Mucosa of descending colon (tissue), 3 donors: Measurements from ENCODE around the gene MXD4. TPM values are rescaled to one million over a fixed set of nuclear protein-coding genes. Genes with fewer than 3 reads are reported as not detected.

Experiments used
- ATAC-seq: fragments of 200-7000 bp; cut with Tn5 transposase; one replicate; pipeline ENCODE4 v1.9.1; 2020; ENCODE audit warnings: mild to moderate bottlenecking, moderate library complexity
- DNase-seq, 3 donors: peaks; one replicate each; pipeline ENCODE4 v3.0.0-alpha.2; 2020
- H3K36me3 ChIP-seq: fragments of 200-600 bp; one replicate; pipeline ENCODE4 v1.8.0; 2021; ENCODE audit warnings: low read depth, mild to moderate bottlenecking
- H3K4me1 ChIP-seq: fragments of 200-600 bp; one replicate; pipeline ENCODE4 v1.8.0; 2021; ENCODE audit warnings: low read depth, mild to moderate bottlenecking
- H3K4me3 ChIP-seq: fragments of 200-600 bp; one replicate; pipeline ENCODE4 v1.8.0; 2021; ENCODE audit warnings: mild to moderate bottlenecking
- H3K9me3 ChIP-seq: fragments of 200-600 bp; one replicate; pipeline ENCODE4 v1.8.0; 2021; ENCODE audit warnings: mild to moderate bottlenecking
- CTCF ChIP-seq: fragments of 200-600 bp; IDR thresholded peaks from one replicate; pipeline ENCODE4 v1.8.0; 2022; ENCODE audit warnings: antibody characterized with exemption, mild to moderate bottlenecking
- intact Hi-C, 2 donors: fragments of 100-400 bp; cut with DNase I in 1 of 2; cut with micrococcal nuclease in 1 of 2; formaldehyde crosslinking; loops; one replicate each; pipeline versions ENCODE4 v1.11.0 to v1.11.1; 2022; cut with DNase I, micrococcal nuclease
- total RNA-seq, 3 donors: library from RNA; stranded (reverse); fragmentation: NEBNext Ultra II Directional in 2 of 3; extraction: Animal tissue kit (Norgen Biotek cat#: 25700) in 2 of 3; gene quantifications; one replicate each; pipeline versions ENCODE4 v1.2.1 to v1.2.4, GENCODE V29; 2021 to 2023
- donor health status: DM: no; HTN: no; CAD: no; lungs with moderate emphysema.
- donor health status: DM: no; HTN: no; CAD: no.
- donor health status: DM: no; HTN: yes; CAD: no.

The MXD4 gene
- total RNA-seq, 3 donors from 2014 or later, result 46.6 to 59.6 (median 52.6) TPM

- peak; percentile 99 to 100 (median 99) for DNase-seq
- Histone ChIP-seq H3K4me1 (peaks cover 28% of the 10 kb centered on the region), H3K9me3 (no peaks in the 10 kb centered on the region), H3K4me3 (peak within 1 kb of the TSS; percentile 84), H3K36me3 (no peaks in the 10 kb centered on the region)
- intact Hi-C loops, result no loop called here
- peak; percentile 95 for ATAC-seq
- TF ChIP-seq CTCF, result no peak
These were observed 20.2 kb downstream of the MXD4 start, which contains the start of the genes HAUS3 and POLN for GRCh38 chr4:2241410-2242353. TSS of gene HAUS3 (minus strand) at chr4:2242121. CDS start at chr4:2240946, 1,175 bp downstream. TSS of gene POLN (minus strand) at chr4:2242121. CDS start at chr4:2229231, 12,890 bp downstream.

- intact Hi-C loops, result no loop called here
- Histone ChIP-seq H3K4me3 (peak overlapping the region; percentile 84), H3K4me1 (peaks cover 28% of the 10 kb centered on the region), H3K9me3 (no peaks in the 10 kb centered on the region), H3K36me3 (no peaks in the 10 kb centered on the region)
- no peak for TF ChIP-seq CTCF
- no peak for ATAC-seq
- DNase-seq, result no peak
These were observed 20.9 kb downstream of the MXD4 start for GRCh38 chr4:2241003-2241402.

- no peak for ATAC-seq
These were observed 24.8 kb downstream of the MXD4 start for GRCh38 chr4:2236944-2237666.

GRCh38 chr4:2231082-2231481 is 30.8 kb downstream of the MXD4 start:
- DNase-seq (no peak), ATAC-seq (no peak)
- intact Hi-C loops, result no loop called here
- H3K9me3 ChIP-seq, result no peaks in the 10 kb centered on the region
- no peak overlapping the region for H3K4me3 ChIP-seq
- TF ChIP-seq CTCF, result no peak
- no peaks in the 10 kb centered on the region for H3K4me1 ChIP-seq
- H3K36me3 ChIP-seq, result no peaks in the 10 kb centered on the region

More at GRCh38 chr4:2236944-2237666, 24.8 kb downstream of the MXD4 start:
- Histone ChIP-seq H3K4me1 (peaks cover 17% of the 10 kb centered on the region), H3K36me3 (no peaks in the 10 kb centered on the region), H3K4me3 (no peak overlapping the region), H3K9me3 (no peaks in the 10 kb centered on the region)
- intact Hi-C loops, result no loop called here
- DNase-seq, result no peak
- no peak for TF ChIP-seq CTCF

- Histone ChIP-seq H3K9me3 (no peaks in the 10 kb centered on the region), H3K4me3 (no peak overlapping the region), H3K4me1 (no peaks in the 10 kb centered on the region), H3K36me3 (no peaks in the 10 kb centered on the region)
- no peak for ATAC-seq
- DNase-seq, result no peak
- TF ChIP-seq CTCF, result no peak
- intact Hi-C loops, result loop anchor here in 1 of 2 donors (10.0 kb wide), 1 partner anchor 229 kb away; no protein-coding TSS in a partner anchor
These were observed 35.6 kb downstream of the MXD4 start for GRCh38 chr4:2226261-2226660.
